ENCODE data around the gene GPR89B.
"Not testable (repeated sequence)": the region's sequence is repeated elsewhere in the genome, so short reads cannot be mapped to it uniquely, and the experiment has no call there.

The GPR89B gene

GRCh38 chr1:147928236-147929132 lies at the start of gene GPR89B:
TSS of gene GPR89B (plus strand) at chr1:147928420. CDS start at chr1:147928537, 117 bp downstream.
- DNase-seq, result peak; percentile 37

- DNase-seq, result no peak
Observed at GRCh38 chr1:147879911-147880310, 48.3 kb upstream of the GPR89B start.

DNA sequence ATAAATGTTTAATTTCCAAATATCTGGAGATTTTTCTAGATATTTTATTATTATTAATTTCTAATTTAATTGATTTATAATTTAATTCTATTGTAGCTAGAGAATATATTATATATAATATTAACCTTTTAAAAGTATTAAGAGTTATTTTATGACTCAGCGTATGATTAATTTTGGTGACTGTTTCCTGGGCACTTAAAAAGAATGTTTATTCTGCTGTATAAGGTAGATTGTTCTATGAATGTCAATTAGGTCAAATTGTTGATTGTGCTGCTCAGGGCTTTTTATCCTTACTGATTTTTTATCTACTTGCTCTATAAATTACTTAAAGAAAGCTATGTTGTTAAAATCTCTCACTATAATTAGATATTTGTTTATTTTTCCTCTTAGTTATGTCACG lies 45.7 kb upstream of the GPR89B start:
- DNase-seq, result no peak

- DNase-seq, result peak; percentile 10
Observed at GRCh38 chr1:147890177-147890790, 37.9 kb upstream of the GPR89B start.

GRCh38 chr1:147891088-147891487 lies 37.1 kb upstream of the GPR89B start:
- DNase-seq, result no peak

- DNase-seq, result peak; percentile 19
Observed at GRCh38 chr1:147892216-147892615, 36.0 kb upstream of the GPR89B start.

GRCh38 chr1:147892731-147893214 lies 35.4 kb upstream of the GPR89B start:
- DNase-seq, result peak; percentile 11

- DNase-seq, result no peak
Observed at GRCh38 chr1:147895123-147895522, 33.1 kb upstream of the GPR89B start.

DNA sequence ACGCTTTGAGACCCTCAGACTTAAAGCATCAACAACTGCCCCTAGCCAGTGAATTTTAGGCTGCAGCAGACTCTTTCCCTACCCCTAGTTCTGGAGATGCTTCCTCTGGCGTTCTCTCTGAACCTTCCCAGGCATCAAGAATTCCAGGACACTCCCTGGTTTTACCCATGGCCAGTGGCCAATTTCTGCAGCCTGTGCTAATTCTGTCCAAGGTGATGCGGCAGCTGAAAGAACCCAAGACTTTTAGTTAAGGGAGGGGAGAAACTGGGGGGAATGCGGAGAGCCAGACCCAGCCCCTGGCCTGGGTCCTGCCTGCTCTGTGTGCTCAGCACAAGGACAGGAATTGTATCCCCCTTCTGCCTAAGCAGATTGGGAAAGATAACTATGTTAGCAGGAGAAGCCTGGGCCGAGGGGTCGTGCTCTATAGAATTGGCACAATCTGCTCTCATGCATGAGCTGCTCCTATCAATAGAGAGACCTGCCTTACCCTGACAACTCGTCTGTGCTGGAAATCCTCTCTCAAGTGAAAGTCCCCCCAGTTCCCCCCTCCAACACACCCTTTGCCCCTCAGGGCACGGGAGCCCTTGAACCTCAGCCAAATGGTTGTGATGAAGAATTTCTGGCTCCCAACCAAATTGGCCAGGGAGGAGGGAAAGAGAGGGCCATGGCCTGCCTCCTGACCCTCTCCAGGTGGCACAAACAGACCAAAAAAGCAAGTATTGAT lies 31.0 kb upstream of the GPR89B start:
- DNase-seq, result peak; percentile 4

DNA sequence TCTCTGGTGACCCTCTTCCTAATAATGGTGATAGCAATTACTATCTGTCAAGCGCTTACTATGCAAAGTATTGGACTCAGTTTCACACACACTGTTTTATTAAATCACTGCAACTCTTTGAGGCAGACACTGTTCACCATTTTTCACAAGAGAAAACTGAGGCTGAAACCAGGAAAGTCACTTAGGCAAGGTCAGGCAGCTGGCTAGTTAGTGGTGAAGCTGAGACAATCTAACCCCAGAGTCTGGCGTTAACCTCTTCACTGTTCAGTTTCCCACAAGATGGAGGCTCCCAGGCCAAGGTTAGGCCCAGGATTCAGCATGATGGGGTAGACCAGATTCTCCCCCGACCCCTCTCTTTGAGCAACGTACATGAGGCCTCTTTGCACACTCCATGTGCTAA lies 30.4 kb upstream of the GPR89B start:
- DNase-seq, result no peak

- DNase-seq, result no peak
Observed at GRCh38 chr1:147902253-147902845, 25.9 kb upstream of the GPR89B start, which contains the start of gene GJA8. TSS of gene GJA8 (plus strand) at chr1:147902795. CDS start at chr1:147907956, 5,161 bp downstream.

GRCh38 chr1:147904726-147905125 lies 23.5 kb upstream of the GPR89B start:
- DNase-seq, result no peak

DNA sequence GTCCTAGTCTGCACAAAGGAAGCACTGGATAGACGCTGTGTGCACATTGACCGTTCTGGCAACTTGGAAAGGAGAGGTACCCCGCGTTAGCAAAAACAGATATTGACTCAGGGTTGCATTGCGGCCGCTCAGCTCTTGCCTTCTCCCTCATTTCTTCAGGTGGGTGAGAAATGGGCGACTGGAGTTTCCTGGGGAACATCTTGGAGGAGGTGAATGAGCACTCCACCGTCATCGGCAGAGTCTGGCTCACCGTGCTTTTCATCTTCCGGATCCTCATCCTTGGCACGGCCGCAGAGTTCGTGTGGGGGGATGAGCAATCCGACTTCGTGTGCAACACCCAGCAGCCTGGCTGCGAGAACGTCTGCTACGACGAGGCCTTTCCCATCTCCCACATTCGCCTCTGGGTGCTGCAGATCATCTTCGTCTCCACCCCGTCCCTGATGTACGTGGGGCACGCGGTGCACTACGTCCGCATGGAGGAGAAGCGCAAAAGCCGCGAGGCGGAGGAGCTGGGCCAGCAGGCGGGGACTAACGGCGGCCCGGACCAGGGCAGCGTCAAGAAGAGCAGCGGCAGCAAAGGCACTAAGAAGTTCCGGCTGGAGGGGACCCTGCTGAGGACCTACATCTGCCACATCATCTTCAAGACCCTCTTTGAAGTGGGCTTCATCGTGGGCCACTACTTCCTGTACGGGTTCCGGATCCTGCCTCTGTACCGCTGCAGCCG lies 20.3 kb upstream of the GPR89B start:
- DNase-seq, result no peak

DNA sequence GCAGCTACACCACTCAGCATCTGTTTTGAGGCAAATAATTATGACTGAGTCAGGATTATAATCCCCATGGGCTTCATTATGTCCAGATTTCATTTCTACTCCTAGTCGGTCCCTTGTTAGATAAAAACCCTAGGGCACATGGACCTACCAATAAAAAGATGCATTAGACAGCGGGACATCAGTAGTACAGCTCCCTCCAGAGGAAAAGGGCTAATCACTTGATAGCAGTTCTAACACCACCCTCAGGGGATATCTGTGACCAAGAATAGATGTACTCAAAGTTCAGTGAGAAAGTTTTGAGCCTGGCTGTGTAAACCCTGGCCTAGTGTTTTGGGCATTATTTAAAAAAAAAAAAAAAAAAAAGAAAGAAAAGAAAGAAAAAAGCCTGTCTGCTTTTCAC lies 15.7 kb upstream of the GPR89B start:
- no peak for DNase-seq

DNA sequence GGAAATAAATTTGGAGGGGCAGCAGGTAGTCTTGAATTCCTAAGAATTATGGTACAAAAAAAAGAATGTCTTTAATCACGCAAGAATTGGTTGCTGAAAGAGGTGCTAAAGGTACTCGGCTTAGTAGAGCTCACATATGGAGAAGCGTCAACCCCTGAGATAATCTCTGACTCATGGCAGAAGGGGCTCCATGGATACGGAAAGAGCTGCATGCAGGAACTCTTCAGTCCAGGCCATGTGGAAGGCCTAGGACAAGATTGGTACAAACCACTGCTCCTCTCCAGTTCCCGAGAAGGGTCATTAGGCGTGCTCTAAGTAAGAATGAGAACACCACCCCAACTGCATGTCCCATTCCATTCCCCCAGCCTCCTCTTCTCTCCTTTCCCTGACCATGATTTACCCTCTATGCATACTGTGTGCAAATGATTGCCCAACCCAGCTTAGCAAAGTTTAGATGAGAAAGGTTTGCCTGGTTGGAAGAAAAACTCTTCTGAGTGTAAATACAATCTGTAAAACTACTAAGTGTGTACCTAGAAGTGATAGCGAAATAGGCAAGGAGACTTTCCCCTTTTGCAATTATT lies 14.8 kb upstream of the GPR89B start:
- DNase-seq, result no peak

- DNase-seq, result no peak
Observed at GRCh38 chr1:147919896-147920295, 8.3 kb upstream of the GPR89B start.

DNA sequence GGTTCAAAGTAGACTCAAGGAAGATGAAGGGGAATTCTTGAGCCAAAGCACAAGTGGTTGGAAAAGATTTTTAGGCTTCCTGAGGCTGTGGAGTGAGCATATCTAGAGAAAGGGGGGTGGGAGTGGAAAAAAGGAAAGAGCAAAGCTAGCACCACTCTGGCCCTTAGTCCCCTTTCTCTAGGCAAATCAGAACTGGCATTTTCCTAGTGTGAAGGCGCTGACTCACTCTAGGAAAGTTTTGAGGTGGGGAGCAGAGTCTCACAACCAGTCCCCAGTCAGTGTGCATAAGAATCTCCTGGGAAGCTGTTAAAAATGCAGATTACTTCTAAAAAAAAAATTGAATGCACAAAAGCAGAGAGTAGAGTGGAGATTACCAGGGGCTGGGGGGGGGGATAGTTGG lies 3.4 kb upstream of the GPR89B start:
- DNase-seq, result no peak

- not testable (repeated sequence) for DNase-seq
Observed at GRCh38 chr1:147927215-147927614, 1.0 kb upstream of the GPR89B start.

- not testable (repeated sequence) for DNase-seq
Observed at GRCh38 chr1:147927689-147928088, 531 bp upstream of the GPR89B start.

DNA sequence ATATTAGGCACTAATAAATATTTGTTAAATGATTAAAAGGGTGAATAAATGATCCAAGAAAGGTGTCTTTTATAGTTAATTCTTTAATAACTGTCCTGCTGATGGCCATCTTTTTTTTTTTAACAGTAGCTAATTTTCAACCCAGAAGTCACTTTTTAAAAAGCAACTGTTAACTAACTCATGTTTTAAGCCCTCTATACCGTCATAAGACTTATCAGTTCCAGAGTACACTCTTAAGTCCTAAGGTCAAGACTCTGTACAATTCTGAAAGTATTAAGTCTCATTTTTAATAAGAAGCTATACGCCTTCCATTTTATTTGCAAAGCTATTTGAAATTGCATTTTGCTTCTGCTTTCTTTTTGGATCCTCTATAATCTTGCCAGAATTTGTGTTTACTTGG lies 2.9 kb downstream of the GPR89B start:
- DNase-seq, result not testable (repeated sequence)

DNA sequence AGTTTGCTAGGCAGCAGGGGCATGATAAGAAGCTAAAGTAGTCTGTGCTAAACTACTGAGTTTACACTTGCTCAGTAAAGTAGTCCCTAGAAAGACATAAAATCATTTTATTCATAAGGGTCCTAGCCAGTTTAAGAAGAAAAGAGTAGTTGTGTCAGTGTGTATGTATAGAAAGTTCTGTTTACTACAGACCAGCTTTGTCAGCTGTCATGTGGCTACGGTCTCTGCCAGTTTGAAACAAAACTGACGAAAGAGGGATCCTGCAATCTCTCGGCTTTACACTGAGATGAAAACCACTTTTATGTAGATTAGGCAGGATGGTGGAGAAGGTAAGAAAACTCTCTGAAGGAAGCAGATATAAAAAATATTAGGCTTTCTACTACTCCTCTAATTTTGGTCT lies 7.1 kb downstream of the GPR89B start:
- not testable (repeated sequence) for DNase-seq

GRCh38 chr1:147940456-147940855 lies 12.2 kb downstream of the GPR89B start:
- not testable (repeated sequence) for DNase-seq
